GM21717 (cell line): Measurements from ENCODE around the gene ZNF417.
"Not testable (repeated sequence)": the region's sequence is repeated elsewhere in the genome, so short reads cannot be mapped to it uniquely, and the experiment has no call there.

Experiments
- ATAC-seq: cut with Tn5 transposase; IDR thresholded peaks from one replicate; pipeline ENCODE4 v1.9.1; 2021; ENCODE audit warnings: mild to moderate bottlenecking, moderate library complexity; ENCODE audit not compliant: unreplicated experiment

The ZNF417 gene

GRCh38 chr19:57888107-57888559 lies 28.3 kb downstream of the ZNF417 start:
- ATAC-seq, result no peak

- ATAC-seq, result no peak
Observed at GRCh38 chr19:57887195-57887941, 29.0 kb downstream of the ZNF417 start.

GRCh38 chr19:57886046-57886445 lies 30.3 kb downstream of the ZNF417 start:
- ATAC-seq, result no peak

- not testable (repeated sequence) for ATAC-seq
Observed at GRCh38 chr19:57873883-57874799, 42.3 kb downstream of the ZNF417 start.

- ATAC-seq, result no peak
Observed at GRCh38 chr19:57872450-57872849, 43.9 kb downstream of the ZNF417 start.

GRCh38 chr19:57870225-57870624 lies 46.2 kb downstream of the ZNF417 start:
- ATAC-seq, result no peak

- not testable (repeated sequence) for ATAC-seq
Observed at GRCh38 chr19:57869655-57870054, 46.7 kb downstream of the ZNF417 start.

GRCh38 chr19:57867868-57868492 lies 48.4 kb downstream of the ZNF417 start:
- ATAC-seq, result no peak
